Activated CD4-positive, alpha-beta T cell treated with anti-CD3 and anti-CD28 coated beads, Interleukin-2, amount 50 U/mL, for 24 hours (primary cell): ENCODE data around the gene SLC38A6.

Experiments
- DNase-seq, 2 donors: peaks; one replicate each; pipeline ENCODE4 v3.0.0-alpha.2; 2020; ENCODE audit warnings: low read depth in 1 of 2, low spot score in 1 of 2

Gene SLC38A6

DNA sequence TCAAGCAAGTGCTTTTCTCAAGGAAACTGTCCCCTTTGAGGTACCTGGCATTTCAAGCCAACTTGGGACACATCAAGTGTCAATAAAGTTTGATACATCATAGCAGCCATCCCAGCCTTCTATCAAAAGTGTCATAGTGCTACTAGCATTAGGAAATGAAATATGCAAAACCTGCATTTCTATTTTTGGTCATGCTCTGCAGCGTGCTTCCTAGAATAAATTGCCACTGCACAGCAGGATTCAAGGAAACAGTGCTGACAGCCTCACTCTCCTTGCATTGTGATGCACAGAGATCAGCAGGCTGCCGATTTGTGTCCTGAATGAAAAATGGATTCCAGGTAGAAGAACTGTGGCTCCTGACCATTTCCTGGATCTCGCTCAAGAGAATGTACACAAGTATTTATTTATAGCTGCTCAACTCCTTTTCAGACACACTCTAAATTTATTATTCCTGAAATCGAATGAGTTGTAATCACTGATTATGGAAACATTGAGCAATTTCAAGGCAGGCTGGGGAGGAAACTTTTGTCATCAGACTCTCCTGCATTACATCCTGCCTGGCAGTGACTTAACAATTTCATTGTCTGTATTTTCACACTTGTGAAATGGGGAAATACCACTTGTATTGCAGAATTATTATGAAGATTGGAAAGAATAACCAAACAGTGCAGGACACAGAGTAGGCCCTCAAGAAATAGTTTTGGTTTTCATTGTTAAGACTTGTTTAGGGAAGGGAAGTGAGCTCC is 120.9 kb downstream of the SLC38A6 start:
- no peak for DNase-seq
